Panc1 (cell line): ENCODE results near the gene CEP170.

Source experiments
- CTCF ChIP-seq: fragments of 450-650 bp; IDR thresholded peaks from 2 replicates; pipeline ENCODE4 v1.5.1; 2017; ENCODE audit warnings: mild to moderate bottlenecking
- POLR2AphosphoS5 ChIP-seq: IDR thresholded peaks from 2 replicates; pipeline ENCODE4 v1.6.1; 2012; ENCODE audit warnings: mild to moderate bottlenecking, low read depth, low read length, moderate library complexity
- REST ChIP-seq, 2 experiments: IDR thresholded peaks; 2 replicates each; pipeline ENCODE4 v1.6.1; 2011 to 2012; ENCODE audit warnings: low read depth in 2 of 2, control low read depth in 1 of 2, low read length in 1 of 2, mild to moderate bottlenecking in 1 of 2, moderate library complexity in 1 of 2; ENCODE audit not compliant: insufficient read depth in 1 of 2
- SIN3A ChIP-seq: IDR thresholded peaks from 2 replicates; pipeline ENCODE4 v1.6.1; 2012; ENCODE audit warnings: low read depth, mild to moderate bottlenecking, low read length, moderate library complexity, borderline replicate concordance; ENCODE audit not compliant: insufficient read depth
- TCF7L2 ChIP-seq: IDR thresholded peaks from 2 replicates; pipeline ENCODE4 v1.6.1; 2011; ENCODE audit warnings: mild to moderate bottlenecking, low read depth, low read length, inconsistent platforms

- TF ChIP-seq CTCF (no peak), POLR2AphosphoS5 (no peak), REST (IDR thresholded peaks at IDR 0.05; ENCODE audit: insufficient read depth in 1 of 2, low read depth in 2 of 2, low read length in 1 of 2) (no peak), SIN3A (no peak), TCF7L2 (no peak)
Observed at GRCh38 chr1:243256590-243256989, 1.5 kb upstream of the CEP170 start.
